A549 (cell line): Measurements from ENCODE around the gene MYH13. TPM values are rescaled to one million over a fixed set of nuclear protein-coding genes. Genes with fewer than 3 reads are reported as not detected.

ENCODE experiments used
- ATAC-seq, 2 experiments: fragments of 200-7000 bp in 1 of 2; fragments of >200 bp in 1 of 2; cut with Nextera tagmentation in 1 of 2; cut with Tn5 transposase in 1 of 2; 3 replicates each; pipeline versions ENCODE4 v1.8.0 to v1.9.1; 2018 to 2020; ENCODE audit warnings: mild to moderate bottlenecking in 1 of 2, moderate library complexity in 1 of 2
- CTCF ChIA-PET: fragments of 300-600 bp; sonication (Branson Sonifier 250); formaldehyde crosslinking; extraction: SDS; loops from one replicate; lab custom pipeline; 2021; ENCODE audit warnings: antibody characterized with exemption, inconsistent platforms; lab: Yijun Ruan, JAX
- POLR2A ChIA-PET: fragments of 350-600 bp; formaldehyde crosslinking; extraction: SDS; loops from one replicate; lab custom pipeline; 2021; ENCODE audit warnings: antibody characterized with exemption, inconsistent platforms; lab: Yijun Ruan, JAX
- DNase-seq, 2 experiments: peaks; one replicate each; pipeline versions ENCODE4 v3.0.0 to v3.0.0-alpha.2; 2011 to 2016; ENCODE audit warnings: low read depth in 1 of 2, low spot score in 1 of 2
- FAIRE-seq: peaks from 2 replicates; lab custom pipeline; 2011; peaks lifted over from hg19 to GRCh38; lab: Jason Lieb, UNC
- H3K27ac ChIP-seq, 2 experiments: fragments of >200 bp; sonication (Bioruptor Twin); formaldehyde crosslinking; 3 replicates each; pipeline ENCODE4 v1.5.1; 2016 to 2017
- H3K4me1 ChIP-seq: fragments of >200 bp; sonication (Bioruptor Twin); formaldehyde crosslinking; 3 replicates; pipeline ENCODE4 v1.6.1; 2016
- H3K4me2 ChIP-seq: fragments of >200 bp; sonication (Bioruptor Twin); formaldehyde crosslinking; 3 replicates; pipeline ENCODE4 v1.6.1; 2016
- H3K4me3 ChIP-seq: fragments of >200 bp; sonication (Bioruptor Twin); formaldehyde crosslinking; 3 replicates; pipeline ENCODE4 v1.5.1; 2016
- H3K9me3 ChIP-seq: fragments of >200 bp; sonication (Bioruptor Twin); formaldehyde crosslinking; 3 replicates; pipeline ENCODE4 v1.6.1; 2016
- ATOH8 ChIP-seq: fragments of 250-450 bp; sonication (Bioruptor Pico); IDR thresholded peaks from 2 replicates; pipeline ENCODE4 v1.5.0; 2020; ENCODE audit warnings: low read depth, mild to moderate bottlenecking, moderate library complexity
- BHLHE40 ChIP-seq: IDR thresholded peaks from 2 replicates; pipeline ENCODE4 v1.6.1; 2012; ENCODE audit warnings: low read depth, low read length, inconsistent platforms
- CBX2 ChIP-seq: fragments of 200-600 bp; sonication (generic); IDR thresholded peaks from 2 replicates; pipeline ENCODE4 v1.6.1; 2016; ENCODE audit warnings: low read depth, mild to moderate bottlenecking, borderline replicate concordance
- CTCF ChIP-seq: fragments of >200 bp; sonication (Bioruptor Twin); formaldehyde crosslinking; IDR thresholded peaks from 3 replicates; pipeline ENCODE4 v1.5.1; 2016
- EHF ChIP-seq: fragments of 250-450 bp; sonication (Bioruptor Pico); IDR thresholded peaks from 2 replicates; pipeline ENCODE4 v1.5.0; 2020; ENCODE audit warnings: mild to moderate bottlenecking
- EHMT2 ChIP-seq: fragments of 200-600 bp; sonication (generic); IDR thresholded peaks from 2 replicates; pipeline ENCODE4 v1.6.1; 2016; ENCODE audit warnings: antibody characterized with exemption, low read depth, mild to moderate bottlenecking, moderate library complexity
- EP300 ChIP-seq, 2 experiments: fragments of >200 bp; sonication (Bioruptor Twin); formaldehyde crosslinking; IDR thresholded peaks; 2 replicates in 1 of 2; 3 replicates in 1 of 2; pipeline ENCODE4 v1.6.1; 2016 to 2017
- FOSB ChIP-seq: fragments of 250-450 bp; sonication (Bioruptor Pico); IDR thresholded peaks from 2 replicates; pipeline ENCODE4 v1.5.0; 2020; ENCODE audit warnings: mild to moderate bottlenecking, moderate library complexity
- HDAC2 ChIP-seq: fragments of 200-600 bp; sonication (generic); IDR thresholded peaks from 2 replicates; pipeline ENCODE4 v1.6.1; 2016
- HMGXB4 ChIP-seq: fragments of 250-450 bp; sonication (Bioruptor Pico); IDR thresholded peaks from 2 replicates; pipeline ENCODE4 v1.5.0; 2021; ENCODE audit warnings: mild to moderate bottlenecking, moderate library complexity, borderline replicate concordance
- HOXB5 ChIP-seq: fragments of 250-450 bp; sonication (Bioruptor Pico); IDR thresholded peaks from 2 replicates; pipeline ENCODE4 v1.5.0; 2020; ENCODE audit warnings: mild to moderate bottlenecking, moderate library complexity
- JUNB ChIP-seq: fragments of >200 bp; sonication (Bioruptor Twin); formaldehyde crosslinking; IDR thresholded peaks from 2 replicates; pipeline ENCODE4 v1.6.1; 2016
- MAFK ChIP-seq: fragments of 450-650 bp; IDR thresholded peaks from 2 replicates; pipeline ENCODE4 v1.6.1; 2014; ENCODE audit not compliant: partially characterized antibody
- MAX ChIP-seq: IDR thresholded peaks from 2 replicates; pipeline ENCODE4 v1.6.1; 2012
- MAZ ChIP-seq: fragments of 150-350 bp; IDR thresholded peaks from 2 replicates; pipeline ENCODE4 v1.6.1; 2014; ENCODE audit warnings: antibody characterized with exemption, low read depth, low read length, borderline replicate concordance
- MYC ChIP-seq: IDR thresholded peaks from 2 replicates; pipeline ENCODE4 v1.6.1; 2012; ENCODE audit warnings: mild to moderate bottlenecking, inconsistent platforms, low read length, improper control_type of control experiment, borderline replicate concordance
- NPAS2 ChIP-seq: fragments of 250-450 bp; sonication (Bioruptor Pico); IDR thresholded peaks from 2 replicates; pipeline ENCODE4 v1.8.0; 2022; ENCODE audit warnings: mild to moderate bottlenecking, moderate library complexity, borderline replicate concordance
- NR3C1 ChIP-seq: fragments of >200 bp; sonication (Bioruptor Twin); formaldehyde crosslinking; IDR thresholded peaks from 3 replicates; pipeline ENCODE4 v1.6.1; 2017
- PBX3 ChIP-seq: IDR thresholded peaks from 2 replicates; pipeline ENCODE4 v1.6.1; 2012
- RAD21 ChIP-seq, 2 experiments: fragments of >200 bp in 1 of 2; sonication (Bioruptor Twin) in 1 of 2; formaldehyde crosslinking in 1 of 2; IDR thresholded peaks in 1 of 2; conservative IDR thresholded peaks in 1 of 2; 2 replicates in 1 of 2; 3 replicates in 1 of 2; pipeline ENCODE4 v1.6.1; 2012 to 2018; ENCODE audit warnings: inconsistent platforms in 1 of 2
- RARB ChIP-seq: fragments of 250-450 bp; sonication (Bioruptor Pico); IDR thresholded peaks from 2 replicates; pipeline ENCODE4 v1.8.0; 2021; ENCODE audit warnings: mild to moderate bottlenecking, moderate library complexity
- RNF2 ChIP-seq: fragments of 200-600 bp; sonication (generic); IDR thresholded peaks from 2 replicates; pipeline ENCODE4 v1.6.1; 2016; ENCODE audit warnings: low read depth, mild to moderate bottlenecking, antibody characterized with exemption, moderate library complexity, borderline replicate concordance
- SMC3 ChIP-seq: fragments of >200 bp; sonication (Bioruptor Twin); formaldehyde crosslinking; IDR thresholded peaks from 3 replicates; pipeline ENCODE4 v1.6.1; 2018; ENCODE audit warnings: inconsistent platforms
- TFCP2L1 ChIP-seq: fragments of 250-450 bp; sonication (Bioruptor Pico); IDR thresholded peaks from 2 replicates; pipeline ENCODE4 v1.5.0; 2021; ENCODE audit warnings: mild to moderate bottlenecking
- TP53 ChIP-seq: fragments of 250-450 bp; sonication (Bioruptor Pico); IDR thresholded peaks from 2 replicates; pipeline ENCODE4 v1.5.0; 2021; ENCODE audit warnings: mild to moderate bottlenecking, moderate library complexity
- USF2 ChIP-seq: fragments of 450-650 bp; IDR thresholded peaks from 2 replicates; pipeline ENCODE4 v1.6.1; 2014; ENCODE audit warnings: antibody characterized with exemption
- ZC3H11A ChIP-seq: fragments of 450-650 bp; IDR thresholded peaks from 2 replicates; pipeline ENCODE4 v1.6.1; 2014; ENCODE audit warnings: antibody characterized with exemption, mild to moderate bottlenecking
- ZNF302 ChIP-seq: fragments of 250-450 bp; sonication (Bioruptor Pico); IDR thresholded peaks from 2 replicates; pipeline ENCODE4 v1.9.0; 2021; ENCODE audit warnings: inconsistent platforms, mild to moderate bottlenecking, moderate library complexity
- ZSCAN20 ChIP-seq: fragments of 250-450 bp; sonication (Bioruptor Pico); IDR thresholded peaks from 2 replicates; pipeline ENCODE4 v1.8.0; 2022; ENCODE audit warnings: mild to moderate bottlenecking, moderate library complexity
- WGBS: methylation state at CpG from one replicate; pipeline ENCODE4 v1.1.6; 2017; ENCODE audit errors: missing lambda C conversion rate; 5-methylcytosine and 5-hydroxymethylcytosine counted together
- polyA plus RNA-seq, 4 experiments: library from polyadenylated mRNA; depleted of rRNA in 3 of 4; stranded (reverse); fragments of >200 nt; fragmentation: RNase III in 1 of 4; extraction: RNeasy Plus Mini Kit Qiagen cat#74134 plus additional on column Dnase treatment in 1 of 4; gene quantifications; 2 replicates in 3 of 4; 3 replicates in 1 of 4; pipeline ENCODE4 v1.2.3, GENCODE V29; 2011 to 2017

Gene MYH13
- polyA plus RNA-seq, 2 of the 4 experiments (the other 2 are of a cell fraction): not detected

- Histone ChIP-seq H3K4me2 (no peak overlapping the region), H3K9me3 (peaks cover 5% of the 10 kb centered on the region; the same call in 1 of the 3 replicates), H3K27ac (no peak overlapping the region), H3K4me1 (no peaks in the 10 kb centered on the region), H3K4me3 (no peak overlapping the region)
- ChIA-PET POLR2A (no interaction called here), CTCF (interaction anchor here (1.0 to 1.4 kb wide), 2 partner anchors 28 to 332 kb away, joined by 4 to 5 read pairs; no protein-coding TSS in a partner anchor)
- FAIRE-seq (no peak), DNase-seq (no peak), ATAC-seq (no peak)
- WGBS: 58% methylated on average over 8 of the region's 8 CpGs
- no peak for TF ChIP-seq FOSB (CRISPR knock-in tag)
- TF ChIP-seq RAD21 (conservative IDR thresholded peaks at IDR 0.05 in 1 of 2, IDR thresholded peaks at IDR 0.05 in 1 of 2): no peak
Measured at GRCh38 chr17:10285896-10286295, 86.9 kb downstream of the MYH13 start.

- H3K27ac ChIP-seq: no peak overlapping the region
- WGBS: 0% methylated on average over 1 of the region's 1 CpG
- TF ChIP-seq FOSB (CRISPR knock-in tag) (no peak), HMGXB4 (CRISPR knock-in tag) (no peak), MAFK (no peak), TP53 (CRISPR knock-in tag) (no peak), ZSCAN20 (CRISPR knock-in tag) (no peak), MAZ (no peak), NPAS2 (CRISPR knock-in tag) (no peak), TFCP2L1 (CRISPR knock-in tag) (no peak), EHMT2 (no peak), EP300 (IDR thresholded peaks at IDR 0.05) (no peak), RNF2 (no peak), MYC (no peak), ZNF302 (CRISPR knock-in tag) (no peak), HOXB5 (no peak), HDAC2 (no peak)
Measured at GRCh38 chr17:10280068-10280467, 92.7 kb downstream of the MYH13 start.

GRCh38 chr17:10278218-10278617, 94.6 kb downstream of the MYH13 start:
- Histone ChIP-seq H3K4me2 (peak overlapping the region; percentile 64), H3K27ac (no peak overlapping the region), H3K9me3 (peaks cover 5% of the 10 kb centered on the region; the same call in 1 of the 3 replicates), H3K4me3 (0 out of 3 replicates have a peak overlapping the region, but pooled peaks have one; percentile 24), H3K4me1 (no peaks in the 10 kb centered on the region)
- CTCF ChIA-PET: interaction anchor here (1.3 kb wide), 1 partner anchor 14 kb away, joined by 4 read pairs; no protein-coding TSS in a partner anchor
- DNase-seq: peak in 1 of 2 experiments; percentile 25
- 11% methylated on average over 3 of the region's 3 CpGs for WGBS
- POLR2A ChIA-PET: no interaction called here
- peak; percentile 81 for FAIRE-seq
- ATAC-seq: peak; percentile 54; a peak in 2 of 6 replicates
- TF ChIP-seq SMC3: no peak
- no peak for TF ChIP-seq ZC3H11A
- TF ChIP-seq BHLHE40: no peak
- TF ChIP-seq FOSB (CRISPR knock-in tag): no peak
- no peak for TF ChIP-seq MAX
- no peak for TF ChIP-seq RARB (CRISPR knock-in tag)
- no peak for TF ChIP-seq PBX3
- no peak for TF ChIP-seq CBX2
- no peak for TF ChIP-seq JUNB
- TF ChIP-seq EHF (CRISPR knock-in tag): no peak
- TF ChIP-seq CTCF: no peak
- no peak for TF ChIP-seq NR3C1
- TF ChIP-seq ATOH8 (CRISPR knock-in tag): no peak
- TF ChIP-seq MYC: no peak
- TF ChIP-seq USF2: no peak
- TF ChIP-seq NPAS2 (CRISPR knock-in tag): no peak

More at GRCh38 chr17:10280068-10280467, 92.7 kb downstream of the MYH13 start:
- peak; percentile 70 for FAIRE-seq
- POLR2A ChIA-PET: no interaction called here
- CTCF ChIA-PET: interaction anchor here (1.0 kb wide), 1 partner anchor 17 kb away, joined by 3 read pairs; no protein-coding TSS in a partner anchor
- Histone ChIP-seq H3K9me3 (peaks cover 5% of the 10 kb centered on the region; the same call in 1 of the 3 replicates), H3K4me1 (no peaks in the 10 kb centered on the region), H3K4me3 (no peak overlapping the region), H3K4me2 (no peak overlapping the region)
- no peak for DNase-seq
- no peak for ATAC-seq
